B cell (primary cell): ENCODE measurements around the gene RABEPK. TPM values are rescaled to one million over a fixed set of nuclear protein-coding genes. Genes with fewer than 3 reads are reported as not detected.
"Not testable (repeated sequence)": the region's sequence is repeated elsewhere in the genome, so short reads cannot be mapped to it uniquely, and the experiment has no call there.

Source experiments
- ATAC-seq: fragments of 200-7000 bp; cut with Tn5 transposase; one replicate; pipeline ENCODE4 v1.10.0; 2021; ENCODE audit warnings: low read depth, mild to moderate bottlenecking, moderate number of reproducible peaks, moderate library complexity
- CTCF ChIA-PET: fragments of 350-600 bp; sonication (Branson Sonifier 250); formaldehyde crosslinking; loops from one replicate; lab custom pipeline; 2021; ENCODE audit warnings: antibody characterized with exemption, inconsistent platforms; lab: Charles Lee
- POLR2A ChIA-PET: fragments of 350-600 bp; sonication (Branson Sonifier 250); formaldehyde crosslinking; loops from one replicate; lab custom pipeline; 2021; ENCODE audit warnings: antibody characterized with exemption; lab: Charles Lee
- DNase-seq: peaks from one replicate; pipeline ENCODE4 v3.0.0; 2013
- H2AFZ ChIP-seq: 2 replicates; pipeline ENCODE4 v1.6.1; 2012; ENCODE audit warnings: mild to moderate bottlenecking, low read depth, low read length; ENCODE audit not compliant: insufficient read depth, poor library complexity, severe bottlenecking
- H3K27ac ChIP-seq, 2 donors: 1 replicate in 1 of 2; 2 replicates in 1 of 2; pipeline ENCODE4 v1.5.1; 2012 to 2013; ENCODE audit warnings: low read length in 2 of 2, mild to moderate bottlenecking in 2 of 2, moderate library complexity in 1 of 2
- H3K27me3 ChIP-seq, 4 experiments: fragments of 200-600 bp in 1 of 4; sonication (generic) in 1 of 4; replicated peaks in 1 of 4; 1 replicate in 2 of 4; 2 replicates in 2 of 4; pipeline versions ENCODE4 v1.6.1 to v1.7.0; 2013 to 2016; ENCODE audit warnings: low read length in 3 of 4, mild to moderate bottlenecking in 2 of 4, mixed read lengths in 1 of 4, moderate library complexity in 1 of 4; ENCODE audit not compliant: insufficient read depth in 4 of 4, control insufficient read depth in 3 of 4; ENCODE audit errors: control extremely low read depth in 1 of 4
- H3K36me3 ChIP-seq, 2 experiments: replicated peaks in 1 of 2; 1 replicate in 1 of 2; 2 replicates in 1 of 2; pipeline versions ENCODE4 v1.6.1 to v1.7.1; 2013; ENCODE audit warnings: low read length in 1 of 2; ENCODE audit not compliant: insufficient read depth in 2 of 2, control insufficient read depth in 1 of 2; ENCODE audit errors: control extremely low read depth in 1 of 2, extremely low read depth in 1 of 2
- H3K4me1 ChIP-seq, 2 donors: fragments of 200-600 bp in 1 of 2; sonication (generic) in 1 of 2; 1 replicate in 1 of 2; 2 replicates in 1 of 2; pipeline versions ENCODE4 v1.5.1 to v1.6.1; 2013 to 2017; ENCODE audit warnings: low read length in 2 of 2; ENCODE audit not compliant: control insufficient read depth in 2 of 2, insufficient read depth in 2 of 2
- H3K4me2 ChIP-seq: replicated peaks from 2 replicates; pipeline ENCODE3; 2012; ENCODE audit warnings: mild to moderate bottlenecking, low read depth, low read length; ENCODE audit not compliant: poor library complexity, severe bottlenecking
- H3K4me3 ChIP-seq, 5 experiments: fragments of 200-600 bp in 1 of 5; sonication (generic) in 1 of 5; 1 replicate in 3 of 5; 2 replicates in 2 of 5; pipeline versions ENCODE4 v1.5.1 to v1.7.0; 2011 to 2016; ENCODE audit warnings: low read length in 4 of 5, mild to moderate bottlenecking in 4 of 5, low read depth in 2 of 5, control low read depth in 1 of 5, moderate library complexity in 1 of 5; ENCODE audit not compliant: insufficient read depth in 1 of 5; ENCODE audit errors: control extremely low read depth in 1 of 5, extremely low read depth in 1 of 5
- H3K79me2 ChIP-seq: fragments of 200-600 bp; sonication (generic); one replicate; pipeline ENCODE4 v1.6.0; 2016; ENCODE audit warnings: low read length; ENCODE audit not compliant: control insufficient read depth, insufficient read depth
- H3K9ac ChIP-seq: fragments of 200-600 bp; sonication (generic); 2 replicates; pipeline ENCODE4 v1.6.1; 2017; ENCODE audit warnings: mild to moderate bottlenecking, low read length, moderate library complexity
- H3K9me3 ChIP-seq, 3 donors: one replicate each; pipeline versions ENCODE4 v1.6.1 to v1.7.1; 2013; ENCODE audit warnings: low read length in 2 of 3; ENCODE audit not compliant: control insufficient read depth in 2 of 3, insufficient read depth in 1 of 3; ENCODE audit errors: control extremely low read depth in 1 of 3
- H4K20me1 ChIP-seq: 2 replicates; pipeline ENCODE4 v1.6.0; 2012; ENCODE audit warnings: mild to moderate bottlenecking, low read length; ENCODE audit not compliant: insufficient read depth, control insufficient read depth, poor library complexity, severe bottlenecking
- H3K27ac Mint-ChIP-seq: one replicate; pipeline ENCODE4 v1.8.0; 2021; ENCODE audit warnings: mixed read lengths
- H3K27me3 Mint-ChIP-seq: one replicate; pipeline ENCODE4 v1.8.0; 2021; ENCODE audit warnings: mixed read lengths
- H3K4me1 Mint-ChIP-seq: one replicate; pipeline ENCODE4 v1.8.0; 2021; ENCODE audit warnings: mixed read lengths
- H3K4me3 Mint-ChIP-seq: one replicate; pipeline ENCODE4 v1.8.0; 2021; ENCODE audit warnings: mixed read lengths
- H3K9me3 Mint-ChIP-seq: one replicate; pipeline ENCODE4 v1.8.0; 2022; ENCODE audit warnings: mixed read lengths; ENCODE audit not compliant: insufficient read depth
- EZH2 ChIP-seq: IDR thresholded peaks from 2 replicates; pipeline ENCODE4 v1.6.1; 2012; ENCODE audit warnings: borderline replicate concordance, low read depth, mild to moderate bottlenecking, moderate library complexity, low read length; ENCODE audit not compliant: insufficient read depth, poor library complexity, severe bottlenecking
- WGBS: methylation state at CpG from one replicate; pipeline ENCODE4 v1.1.5; 2013; ENCODE audit warnings: missing lambda C conversion rate; ENCODE audit not compliant: insufficient coverage; 5-methylcytosine and 5-hydroxymethylcytosine counted together
- intact Hi-C: fragments of 100-400 bp; cut with micrococcal nuclease; formaldehyde crosslinking; loops from one replicate; pipeline ENCODE4 v1.10.0; 2022
- polyA plus RNA-seq: library from polyadenylated mRNA; depleted of rRNA; stranded (reverse); fragments of >200 nt; gene quantifications from 2 replicates; pipeline ENCODE4 v1.2.3, GENCODE V29; 2012
- total RNA-seq, 2 donors: library from RNA; stranded (reverse); fragments of 120-200 nt in 1 of 2; gene quantifications; 1 replicate in 1 of 2; 2 replicates in 1 of 2; pipeline versions ENCODE4 v1.2.3 to v1.2.4, GENCODE V29; 2013 to 2022
- TF ChIP-seq, protein P1 (sequence below): fragments of 200-600 bp; IDR thresholded peaks from one replicate; pipeline ENCODE4 v1.8.0; 2022; ENCODE audit warnings: antibody characterized with exemption, mild to moderate bottlenecking

The RABEPK gene
- total and polyA plus RNA-seq, 2 donors (not counting 1 experiment from before 2014, with no cell fraction given) = 9.0 to 12.2 TPM

GRCh38 chr9:125161284-125161918 is 38.9 kb upstream of the RABEPK start:
- no peak overlapping the region for H3K27ac ChIP-seq
- H3K36me3 ChIP-seq = peaks cover 4 to 8% of the 10 kb centered on the region in 2 experiments
- H3K4me2 ChIP-seq = no peak overlapping the region
- Mint-ChIP-seq H3K9me3 (no peaks in the 10 kb centered on the region), H3K4me3 (no peak overlapping the region), H3K4me1 (no peaks in the 10 kb centered on the region), H3K27me3 (no peaks in the 10 kb centered on the region), H3K27ac (no peak overlapping the region)
- ATAC-seq (no peak), DNase-seq (no peak)
- peaks cover 22% of the 10 kb centered on the region for H4K20me1 ChIP-seq
- CTCF ChIA-PET = no interaction called here
- no peak overlapping the region for H3K9ac ChIP-seq
- H3K27me3 ChIP-seq = no peaks in the 10 kb centered on the region
- no peaks in the 10 kb centered on the region for H3K4me1 ChIP-seq
- H3K79me2 ChIP-seq = peaks cover 15% of the 10 kb centered on the region
- TF ChIP-seq, protein P1, sequence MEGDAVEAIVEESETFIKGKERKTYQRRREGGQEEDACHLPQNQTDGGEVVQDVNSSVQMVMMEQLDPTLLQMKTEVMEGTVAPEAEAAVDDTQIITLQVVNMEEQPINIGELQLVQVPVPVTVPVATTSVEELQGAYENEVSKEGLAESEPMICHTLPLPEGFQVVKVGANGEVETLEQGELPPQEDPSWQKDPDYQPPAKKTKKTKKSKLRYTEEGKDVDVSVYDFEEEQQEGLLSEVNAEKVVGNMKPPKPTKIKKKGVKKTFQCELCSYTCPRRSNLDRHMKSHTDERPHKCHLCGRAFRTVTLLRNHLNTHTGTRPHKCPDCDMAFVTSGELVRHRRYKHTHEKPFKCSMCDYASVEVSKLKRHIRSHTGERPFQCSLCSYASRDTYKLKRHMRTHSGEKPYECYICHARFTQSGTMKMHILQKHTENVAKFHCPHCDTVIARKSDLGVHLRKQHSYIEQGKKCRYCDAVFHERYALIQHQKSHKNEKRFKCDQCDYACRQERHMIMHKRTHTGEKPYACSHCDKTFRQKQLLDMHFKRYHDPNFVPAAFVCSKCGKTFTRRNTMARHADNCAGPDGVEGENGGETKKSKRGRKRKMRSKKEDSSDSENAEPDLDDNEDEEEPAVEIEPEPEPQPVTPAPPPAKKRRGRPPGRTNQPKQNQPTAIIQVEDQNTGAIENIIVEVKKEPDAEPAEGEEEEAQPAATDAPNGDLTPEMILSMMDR = no peak
- no peak for TF ChIP-seq EZH2
- POLR2A ChIA-PET = no interaction called here
- no peak overlapping the region for H2AFZ ChIP-seq
- no peaks in the 10 kb centered on the region for H3K9me3 ChIP-seq
- no peak overlapping the region for H3K4me3 ChIP-seq
- intact Hi-C loops = no loop called here
- WGBS = 100% methylated on average over 1 of the region's 3 CpGs

DNA sequence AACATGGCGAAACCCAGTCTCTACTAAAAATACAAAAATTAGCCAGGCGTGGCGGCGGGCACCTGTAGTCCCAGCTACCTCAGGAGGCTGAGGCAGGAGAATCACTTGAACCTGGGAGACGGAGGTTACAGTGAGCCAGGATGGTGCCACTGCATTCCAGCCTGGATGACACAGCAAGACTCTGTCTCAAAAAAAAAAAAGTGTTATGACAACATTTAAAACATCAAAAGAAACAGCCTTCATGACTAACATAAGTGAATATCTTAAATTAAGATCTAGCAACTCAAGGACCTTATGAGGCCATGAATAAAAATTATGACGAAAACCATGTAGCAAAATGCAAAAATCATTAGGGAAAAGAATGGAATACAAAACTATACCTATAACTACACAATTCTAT is 37.5 kb upstream of the RABEPK start:
- H3K27me3 Mint-ChIP-seq, H3K9me3 Mint-ChIP-seq, intact Hi-C loops, H3K27ac Mint-ChIP-seq, CTCF ChIA-PET, H3K9me3 ChIP-seq, H3K4me1 ChIP-seq, H3K27me3 ChIP-seq, H3K9ac ChIP-seq, H3K27ac ChIP-seq, H3K4me2 ChIP-seq, DNase-seq, H3K4me3 Mint-ChIP-seq, H3K4me1 Mint-ChIP-seq, H2AFZ ChIP-seq, H3K4me3 ChIP-seq, ATAC-seq, H3K36me3 ChIP-seq: not testable (repeated sequence)
- POLR2A ChIA-PET = interaction anchor here (0.7 kb wide), 1 partner anchor 310 kb away, joined by 5 read pairs; the partner anchor contains the start of gene WDR38
- WGBS = 100% methylated on average over 5 of the region's 6 CpGs
- peaks cover 35% of the 10 kb centered on the region for H4K20me1 ChIP-seq
- peaks cover 28% of the 10 kb centered on the region for H3K79me2 ChIP-seq
